NCI-H82 treated with DMSO at 0.1 percent for 48 hours (cell line): Measurements from ENCODE around the gene RLBP1.
"Not testable (repeated sequence)": the region's sequence is repeated elsewhere in the genome, so short reads cannot be mapped to it uniquely, and the experiment has no call there.

Source experiments
- DNase-seq: peaks from one replicate; lab custom pipeline; 2025; ENCODE audit not compliant: unreplicated experiment; lab: John Stamatoyannopoulos, UW

RLBP1 gene

GRCh38 chr15:89221543-89221942 lies at the start of gene RLBP1:
Gene RLBP1, minus strand, starts transcription at chr15:89221579. Its CDS starts 2,604 bp downstream, at chr15:89218975.
- DNase-seq: no peak

GRCh38 chr15:89250142-89250541 lies 28.8 kb upstream of the RLBP1 start:
- not testable (repeated sequence) for DNase-seq

- no peak for DNase-seq
These were observed 27.2 kb upstream of the RLBP1 start for GRCh38 chr15:89248584-89248983.

GRCh38 chr15:89247446-89247845 lies 26.1 kb upstream of the RLBP1 start:
- DNase-seq: no peak

GRCh38 chr15:89244574-89244903 lies 23.2 kb upstream of the RLBP1 start:
- DNase-seq: no peak

- DNase-seq: peak; percentile 75
These were observed 22.6 kb upstream of the RLBP1 start, which contains the start of gene FANCI for GRCh38 chr15:89243691-89244573. Gene FANCI, plus strand, starts transcription at chr15:89243979. Its CDS starts 3,669 bp downstream, at chr15:89247648.

- no peak for DNase-seq
These were observed 21.8 kb upstream of the RLBP1 start for GRCh38 chr15:89243046-89243690.

- not testable (repeated sequence) for DNase-seq
These were observed 18.8 kb upstream of the RLBP1 start for GRCh38 chr15:89239883-89240810.

GRCh38 chr15:89231832-89232231 lies 10.5 kb upstream of the RLBP1 start:
- no peak for DNase-seq

GRCh38 chr15:89230277-89230676 lies 8.9 kb upstream of the RLBP1 start:
- no peak for DNase-seq

GRCh38 chr15:89227425-89227824 lies 6.0 kb upstream of the RLBP1 start:
- no peak for DNase-seq

- DNase-seq: no peak
These were observed 5.2 kb upstream of the RLBP1 start for GRCh38 chr15:89226359-89227221.

- no peak for DNase-seq
These were observed 4.2 kb upstream of the RLBP1 start for GRCh38 chr15:89225588-89225987.

GRCh38 chr15:89218531-89218930 lies 2.8 kb downstream of the RLBP1 start:
- no peak for DNase-seq

- no peak for DNase-seq
These were observed 3.5 kb downstream of the RLBP1 start for GRCh38 chr15:89217686-89218376.

- DNase-seq: no peak
These were observed 4.3 kb downstream of the RLBP1 start for GRCh38 chr15:89217031-89217430.

GRCh38 chr15:89215627-89216026 lies 5.8 kb downstream of the RLBP1 start:
- no peak for DNase-seq

GRCh38 chr15:89211678-89212170 lies 9.7 kb downstream of the RLBP1 start:
- DNase-seq: no peak

GRCh38 chr15:89209057-89209456 lies 12.3 kb downstream of the RLBP1 start:
- no peak for DNase-seq

- DNase-seq: no peak
These were observed 13.1 kb downstream of the RLBP1 start for GRCh38 chr15:89208256-89208655.
